Measurements from ENCODE around the gene FARSB.
"Not testable (repeated sequence)": the region's sequence is repeated elsewhere in the genome, so short reads cannot be mapped to it uniquely, and the experiment has no call there.

FARSB gene

DNA sequence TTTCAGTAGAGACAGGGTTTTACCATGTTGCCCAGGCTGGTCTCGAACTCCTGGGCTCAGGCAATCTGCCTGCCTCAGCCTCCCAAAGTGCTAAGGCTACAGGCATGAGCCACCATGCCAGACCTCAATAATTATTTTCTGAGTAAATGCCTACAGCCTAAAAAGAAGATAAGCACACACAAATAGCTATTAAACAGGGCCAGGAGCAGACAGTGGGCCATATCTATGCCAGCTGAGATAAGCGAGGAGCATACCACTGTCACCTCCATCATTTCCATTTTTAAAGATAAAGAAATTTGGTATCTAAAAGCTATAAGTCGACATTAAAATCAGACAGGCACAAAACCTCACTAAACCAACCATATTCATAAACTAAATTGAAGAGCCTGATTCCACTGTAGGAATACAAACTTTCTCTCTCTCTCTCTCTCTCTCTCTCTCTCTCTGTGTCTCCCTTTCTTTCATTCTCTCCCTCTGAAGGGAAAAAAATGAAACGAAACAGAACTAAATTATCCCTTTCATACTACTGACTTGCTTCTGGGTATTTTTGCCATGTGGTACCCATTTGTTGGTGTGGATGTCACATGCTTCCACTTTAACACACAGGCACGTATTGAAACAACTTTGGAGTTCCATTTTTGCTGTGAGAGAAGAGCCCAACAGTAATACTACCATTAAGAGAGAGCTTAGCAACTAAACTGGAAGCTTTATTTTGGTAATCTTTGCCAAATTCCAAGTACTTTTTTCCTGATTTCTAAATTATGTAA lies 51.0 kb downstream of the FARSB start:
- DNase-seq (ENCODE audit: low read depth) = no peak

DNA sequence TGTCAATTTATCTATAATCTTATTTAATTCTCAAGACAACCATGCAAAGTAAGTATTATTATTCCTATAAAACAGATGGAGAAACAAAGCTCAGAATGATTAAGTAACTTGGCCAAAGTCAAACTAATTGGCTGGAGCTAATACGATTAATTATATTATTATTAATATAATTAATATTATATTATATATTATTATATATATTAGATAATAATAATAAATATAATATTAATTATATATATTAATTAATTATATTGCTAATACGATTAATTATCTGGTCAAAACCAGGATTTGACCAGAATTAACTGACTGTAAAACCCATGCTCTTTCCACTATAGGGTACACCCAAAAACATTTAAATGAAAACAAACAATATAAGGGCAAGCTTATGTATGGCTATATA lies 52.4 kb downstream of the FARSB start:
- no peak for DNase-seq (ENCODE audit: low read depth)

DNA sequence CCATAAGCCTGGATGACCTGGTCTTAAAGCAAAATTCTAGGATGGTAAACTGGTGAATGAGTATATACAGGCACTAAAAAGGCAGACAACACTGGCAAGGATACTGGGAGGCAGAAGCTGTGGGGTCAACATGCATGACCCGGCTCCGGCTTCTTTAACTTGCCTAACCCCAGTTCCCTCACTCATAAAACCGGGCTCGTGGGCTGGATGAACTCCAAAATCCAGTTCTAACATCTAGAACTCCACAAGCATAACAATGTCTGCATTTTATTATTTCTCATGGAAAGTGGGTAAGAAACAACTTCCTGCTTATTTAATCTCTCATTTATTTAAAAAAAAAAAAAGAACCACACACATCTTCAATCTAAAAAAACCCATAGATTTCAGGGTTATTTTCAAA lies 57.3 kb downstream of the FARSB start:
- DNase-seq (ENCODE audit: low read depth) = no peak

DNA sequence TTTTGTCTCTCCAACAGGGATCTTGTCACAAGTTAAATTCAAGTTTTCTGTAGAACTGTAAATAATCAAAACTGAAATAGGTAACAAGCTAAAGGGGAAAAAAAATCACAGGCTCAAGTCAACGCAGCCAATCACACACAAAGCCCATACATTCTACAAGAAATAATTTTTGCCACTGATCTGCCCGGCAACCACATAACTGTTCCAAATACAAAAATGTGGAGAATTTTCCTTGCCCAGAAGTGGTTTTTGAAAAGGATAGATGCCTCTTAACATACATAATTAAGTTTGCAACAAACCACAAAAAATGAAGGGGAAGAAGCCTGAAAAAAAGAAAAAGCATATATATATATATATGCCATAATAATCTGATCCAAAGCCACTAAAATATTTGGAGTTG lies 60.3 kb downstream of the FARSB start:
- no peak for DNase-seq (ENCODE audit: low read depth)

DNA sequence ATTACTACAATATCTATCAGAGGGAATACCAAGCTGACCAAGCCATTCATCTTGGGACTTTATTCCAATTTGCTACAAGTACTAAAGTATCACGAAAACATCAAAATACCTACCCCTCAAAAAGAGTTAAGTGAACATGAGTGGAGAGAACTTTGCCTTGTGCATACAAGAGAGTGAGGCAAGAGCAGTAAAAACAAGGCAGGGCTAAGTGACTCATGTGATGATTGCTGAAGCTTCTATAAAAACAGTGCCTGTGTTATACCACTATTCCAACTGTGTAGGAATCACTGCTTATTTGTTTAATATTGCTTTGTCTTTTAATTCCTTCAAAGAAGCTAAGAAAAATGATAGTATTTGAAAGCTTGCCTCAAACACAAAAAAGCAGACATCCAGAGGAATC lies 61.2 kb downstream of the FARSB start:
- no peak for DNase-seq (ENCODE audit: low read depth)

DNA sequence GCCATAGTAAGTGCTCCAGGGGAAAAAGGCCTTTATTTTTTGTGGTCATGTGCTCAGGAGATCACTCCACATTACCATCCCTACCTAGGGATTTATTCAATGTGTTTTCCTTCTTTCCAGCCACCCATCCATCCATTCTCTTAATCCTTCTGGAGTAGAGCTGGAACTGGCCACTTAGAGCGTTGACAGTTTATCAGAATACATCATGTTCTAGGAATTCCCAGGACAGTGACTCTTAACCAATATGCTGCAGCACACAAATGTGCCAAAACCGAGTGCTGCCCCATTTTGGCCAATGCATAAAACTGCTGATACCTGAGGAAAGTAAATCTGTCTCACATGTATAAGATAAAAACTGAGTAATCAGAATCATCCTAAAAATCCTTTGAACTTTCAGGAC lies 63.7 kb downstream of the FARSB start:
- DNase-seq (ENCODE audit: low read depth) = no peak

DNA sequence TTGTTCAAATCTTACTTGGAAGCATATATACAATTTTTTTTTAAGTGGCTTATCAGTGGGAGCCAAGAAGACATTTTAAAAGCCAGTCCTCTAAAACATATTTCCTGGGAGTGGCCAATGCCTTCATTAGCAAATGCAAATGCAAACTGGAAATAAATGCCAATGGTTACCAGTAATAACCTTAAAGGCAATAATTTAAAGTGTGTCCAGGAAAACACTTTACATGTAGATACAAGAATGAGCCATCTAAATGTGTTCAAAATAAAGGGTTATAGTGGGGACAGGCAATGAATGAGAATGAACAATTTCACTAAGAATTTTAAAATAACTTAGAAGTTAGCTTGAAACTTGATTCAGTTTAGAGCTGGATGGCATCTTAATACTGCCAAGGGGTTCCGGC lies 64.2 kb downstream of the FARSB start:
- no peak for DNase-seq (ENCODE audit: low read depth)

DNA sequence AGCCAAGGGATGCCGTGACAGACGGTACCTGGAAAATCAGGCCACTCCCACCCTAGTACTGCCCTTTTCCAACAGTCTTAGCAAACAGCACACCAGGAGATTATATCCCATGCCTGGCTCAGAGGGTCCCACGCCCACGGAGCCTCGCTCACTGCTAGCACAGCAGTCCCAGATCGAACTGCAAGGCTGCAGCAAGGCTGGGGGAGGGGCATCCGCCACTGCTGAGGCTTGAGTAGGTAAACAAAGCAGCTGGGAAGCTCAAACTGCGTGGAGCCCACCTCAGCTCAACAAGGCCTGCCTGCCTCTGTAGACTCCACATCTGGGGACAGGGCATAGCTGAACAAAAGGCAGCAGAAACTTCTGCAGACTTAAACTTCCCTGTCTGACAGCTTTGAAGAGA lies 71.3 kb downstream of the FARSB start:
- not testable (repeated sequence) for DNase-seq (ENCODE audit: low read depth)

DNA sequence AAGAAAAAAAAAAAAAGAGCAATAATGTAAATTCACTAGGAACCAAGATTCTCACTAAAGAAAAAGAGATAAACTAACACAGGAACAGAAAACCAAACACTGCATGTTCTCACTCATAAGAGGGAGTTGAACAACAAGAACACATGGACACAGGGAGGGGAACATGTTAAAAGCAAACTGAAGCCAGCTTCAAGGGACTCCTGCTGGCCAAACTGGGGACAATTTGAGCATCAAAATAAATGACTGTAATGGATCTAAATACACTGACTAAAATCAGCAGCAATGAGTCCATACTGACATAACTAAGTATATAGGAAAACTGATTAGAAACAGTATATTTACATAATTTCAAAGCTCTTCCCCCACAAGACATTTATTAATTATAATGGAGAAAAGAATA lies 73.0 kb downstream of the FARSB start:
- DNase-seq (ENCODE audit: low read depth) = no peak

DNA sequence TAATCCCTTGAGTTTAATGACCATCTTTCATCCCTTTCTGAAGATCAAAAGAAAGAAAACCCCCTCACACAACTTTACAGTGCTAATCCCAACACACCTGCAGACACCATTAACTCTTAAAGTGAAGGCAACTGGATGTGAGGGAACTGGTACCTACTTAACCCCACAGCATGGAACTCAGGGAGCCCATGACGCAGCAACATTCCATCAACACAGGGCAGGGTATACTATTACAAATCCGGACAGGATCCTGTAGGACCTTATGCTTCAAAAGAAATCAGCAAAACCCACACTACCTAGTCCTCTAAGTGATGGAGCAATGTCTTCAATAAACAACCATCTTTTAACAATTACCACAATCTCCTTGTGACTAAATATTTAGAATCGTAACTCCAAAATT lies 78.6 kb downstream of the FARSB start:
- DNase-seq (ENCODE audit: low read depth) = no peak

DNA sequence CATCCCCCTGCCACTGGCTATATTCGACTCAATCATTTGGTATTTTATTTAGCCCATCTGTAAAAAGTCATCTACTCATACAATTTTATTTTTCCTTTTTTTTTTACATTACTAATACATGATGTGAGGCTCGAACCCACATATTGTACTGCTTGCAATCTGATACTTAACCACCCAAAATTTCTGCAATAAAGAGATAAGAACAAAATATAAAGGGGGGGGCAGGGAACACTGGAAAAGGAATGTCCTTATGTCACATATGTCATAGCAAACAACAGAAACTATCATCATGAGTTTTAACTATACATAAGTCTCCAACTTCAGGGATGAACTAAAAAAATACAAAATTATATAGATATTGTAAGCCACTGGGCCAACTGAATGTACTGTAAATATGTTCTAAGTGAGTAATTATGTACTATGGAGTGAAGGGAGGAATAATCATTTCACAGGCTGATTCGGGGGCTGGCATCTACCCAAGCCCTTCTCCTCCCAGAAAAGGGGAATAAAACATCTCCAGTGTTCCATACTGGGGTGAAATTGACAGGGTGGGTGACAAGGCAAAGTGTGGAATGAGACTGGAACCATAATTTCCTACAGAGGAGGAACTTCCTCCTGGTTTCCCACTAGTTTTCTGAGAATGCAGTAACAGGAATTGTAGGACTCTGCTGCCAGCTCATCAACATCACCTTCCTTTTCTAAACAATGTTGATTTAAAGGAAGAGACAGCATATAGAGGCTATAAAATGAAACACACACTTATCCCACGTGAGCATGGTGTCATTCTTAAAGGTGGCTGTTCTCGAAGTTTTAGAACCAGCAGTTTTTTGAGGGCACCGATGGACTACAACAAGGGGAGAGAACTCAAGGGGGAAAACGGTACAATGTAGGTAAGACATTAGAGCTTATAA lies 79.5 kb downstream of the FARSB start:
- DNase-seq (ENCODE audit: low read depth) = no peak

DNA sequence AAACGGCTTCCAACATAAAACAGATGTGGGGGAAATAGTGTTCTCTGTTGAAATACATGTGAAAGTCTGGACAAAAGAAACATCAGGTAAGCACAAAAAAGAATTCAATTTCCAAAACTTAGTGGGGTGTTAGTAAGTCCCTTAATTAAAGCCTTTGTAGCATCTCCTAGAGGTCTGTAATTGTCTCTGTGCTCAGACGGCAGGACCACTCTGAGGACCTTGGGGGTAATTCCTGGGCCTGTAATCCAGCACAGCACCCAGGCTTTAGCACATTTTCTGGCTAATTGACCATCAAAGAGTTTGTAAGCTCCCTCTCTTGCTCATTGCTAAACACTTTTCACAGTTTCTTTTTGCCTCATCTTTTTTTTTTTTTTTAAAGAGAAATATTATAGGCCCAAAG lies 80.3 kb downstream of the FARSB start:
- DNase-seq (ENCODE audit: low read depth) = no peak

DNA sequence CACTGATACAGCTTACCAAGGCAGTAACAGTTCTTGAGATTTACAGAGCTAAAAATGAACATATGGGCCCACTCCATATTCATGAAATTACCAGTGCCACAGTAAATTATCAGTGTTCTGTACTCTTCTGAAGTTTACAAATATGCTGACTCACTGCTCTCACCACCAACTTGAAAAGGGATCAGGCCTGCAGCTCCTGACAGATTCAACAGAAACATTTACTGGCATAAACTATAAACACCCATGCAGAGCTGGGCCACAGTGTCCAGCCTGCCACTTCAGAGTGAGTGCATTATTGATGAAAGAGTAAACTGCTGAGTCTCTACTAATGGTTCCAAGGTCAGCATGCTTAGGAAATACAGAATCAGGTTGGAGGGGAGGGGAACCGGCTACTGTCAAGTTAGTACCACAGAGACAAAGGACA lies 83.1 kb downstream of the FARSB start:
- DNase-seq (ENCODE audit: low read depth) = no peak

DNA sequence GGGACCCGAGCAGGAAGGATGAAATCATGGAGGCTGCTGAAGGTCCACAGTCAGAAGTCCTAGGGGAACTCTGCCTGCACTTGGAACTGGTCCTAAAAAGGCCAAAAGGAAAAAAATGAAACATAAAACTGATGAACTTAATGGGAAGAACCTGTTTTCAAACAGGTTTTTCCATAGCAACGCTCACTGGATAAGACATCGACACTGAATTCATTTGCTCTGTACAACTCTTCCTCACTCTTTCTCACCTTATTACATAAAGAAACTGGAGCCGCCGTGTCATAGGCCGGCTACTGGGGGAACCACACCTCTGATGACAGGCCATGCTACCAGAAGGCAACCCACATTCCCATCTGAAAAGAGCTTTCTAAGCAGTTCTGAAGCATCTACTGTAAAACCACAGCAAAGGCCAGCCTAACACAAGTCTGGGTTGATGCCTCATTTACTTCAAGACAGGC lies 83.6 kb downstream of the FARSB start:
- DNase-seq (ENCODE audit: low read depth) = no peak

DNA sequence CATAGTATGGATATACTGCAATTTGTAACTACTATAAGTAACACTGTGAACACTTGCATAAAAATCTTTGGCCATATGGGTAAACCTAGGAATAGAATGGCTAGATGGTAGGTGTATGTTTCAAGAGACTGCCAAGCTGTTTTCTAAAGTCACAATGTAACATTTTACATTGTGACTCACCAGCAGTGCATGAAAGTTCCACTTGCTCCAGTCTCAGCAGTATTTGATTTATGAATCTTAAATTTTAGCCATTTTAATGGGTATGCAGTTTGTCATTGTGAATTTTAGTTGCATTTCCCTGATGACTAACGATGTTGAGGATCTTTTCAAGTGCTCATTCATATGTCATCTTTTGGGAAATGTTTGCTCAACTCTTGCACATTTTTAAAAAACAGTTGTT lies 86.1 kb downstream of the FARSB start:
- DNase-seq (ENCODE audit: low read depth) = no peak

DNA sequence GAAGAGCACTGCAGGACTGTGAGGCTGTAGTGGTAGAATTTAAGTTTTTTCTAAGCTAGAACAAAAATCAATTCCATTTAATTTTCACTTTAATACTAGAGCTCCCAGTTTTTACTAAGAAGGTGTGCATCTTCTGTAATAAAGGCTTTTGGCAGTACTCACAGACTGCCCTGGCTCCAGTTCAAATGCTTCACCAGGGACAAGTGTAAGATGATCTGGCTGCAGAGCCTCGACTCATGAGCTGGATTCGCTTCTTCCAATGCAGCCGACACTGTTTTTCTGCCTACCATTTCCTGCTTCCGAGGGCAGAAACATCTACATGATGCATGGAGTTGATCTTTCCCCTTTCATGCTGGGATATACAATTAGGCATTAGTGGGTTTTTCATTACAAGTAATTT lies 87.0 kb downstream of the FARSB start:
- DNase-seq (ENCODE audit: low read depth) = no peak

DNA sequence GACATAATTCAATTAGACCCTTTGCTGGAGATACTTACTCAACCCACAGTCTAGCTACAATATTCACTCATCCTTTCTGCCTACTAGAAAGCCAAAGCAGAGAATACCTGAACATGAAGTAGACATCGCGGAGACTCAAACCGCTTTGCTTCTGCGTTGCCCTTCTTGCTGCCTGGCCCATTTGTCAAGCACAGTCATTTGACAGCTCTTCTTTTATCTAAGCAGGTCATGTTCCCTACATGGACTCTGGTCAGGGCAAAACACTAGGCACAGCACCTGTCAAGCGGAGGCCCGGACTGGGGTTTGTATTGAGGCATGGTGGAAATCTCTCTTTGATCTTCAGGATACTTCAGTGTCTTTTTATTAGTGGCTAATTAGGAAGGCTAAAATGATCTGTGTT lies 89.7 kb downstream of the FARSB start:
- DNase-seq (ENCODE audit: low read depth) = no peak

DNA sequence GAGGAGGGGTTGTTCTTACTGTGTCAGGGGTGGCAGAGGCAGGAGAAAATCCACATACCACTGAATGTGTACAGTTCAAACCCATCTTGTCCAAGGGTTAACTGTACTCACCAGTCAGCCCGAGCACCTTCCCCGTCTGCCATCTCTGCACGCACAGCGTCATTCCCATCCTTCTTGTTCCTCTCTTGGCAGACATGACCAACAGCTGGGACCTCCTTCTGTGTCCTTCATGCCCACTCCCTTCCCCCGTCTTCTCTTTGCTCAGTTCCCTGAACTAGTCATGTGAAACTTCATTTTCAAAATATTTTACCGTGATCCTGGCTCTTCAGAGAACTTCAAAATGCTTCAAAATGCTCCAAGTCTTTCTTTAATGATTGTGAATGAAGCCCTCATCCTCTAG lies 92.0 kb downstream of the FARSB start:
- no peak for DNase-seq (ENCODE audit: low read depth)

DNA sequence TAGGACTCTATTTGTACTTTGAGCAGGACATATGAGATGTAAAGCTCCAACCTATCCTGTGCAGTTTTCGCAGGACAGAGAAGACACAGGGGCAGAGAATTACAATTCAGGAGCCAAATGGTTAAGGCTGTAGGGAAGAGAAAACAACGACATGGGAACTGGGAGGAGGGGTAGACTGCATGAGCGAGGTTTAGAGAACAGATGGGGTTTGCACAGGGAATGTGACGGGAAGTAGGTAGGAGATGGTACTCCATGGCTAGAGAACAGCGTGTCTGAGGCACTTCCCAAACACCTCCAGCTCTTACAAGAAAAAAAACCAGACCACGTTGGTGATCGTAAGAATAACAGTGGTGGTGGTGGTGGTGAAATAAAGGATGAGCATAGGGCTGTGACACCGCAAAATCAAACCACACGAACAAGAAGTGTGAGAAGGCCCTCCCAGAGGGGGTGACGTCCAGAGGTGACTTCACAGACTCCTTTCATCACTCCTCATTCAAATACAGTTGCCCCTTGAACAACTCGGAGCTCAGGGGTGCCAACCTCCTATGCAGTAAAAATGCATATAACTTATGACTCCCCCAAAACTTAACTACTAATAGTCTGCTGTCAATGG lies 92.7 kb downstream of the FARSB start:
- DNase-seq (ENCODE audit: low read depth) = no peak

DNA sequence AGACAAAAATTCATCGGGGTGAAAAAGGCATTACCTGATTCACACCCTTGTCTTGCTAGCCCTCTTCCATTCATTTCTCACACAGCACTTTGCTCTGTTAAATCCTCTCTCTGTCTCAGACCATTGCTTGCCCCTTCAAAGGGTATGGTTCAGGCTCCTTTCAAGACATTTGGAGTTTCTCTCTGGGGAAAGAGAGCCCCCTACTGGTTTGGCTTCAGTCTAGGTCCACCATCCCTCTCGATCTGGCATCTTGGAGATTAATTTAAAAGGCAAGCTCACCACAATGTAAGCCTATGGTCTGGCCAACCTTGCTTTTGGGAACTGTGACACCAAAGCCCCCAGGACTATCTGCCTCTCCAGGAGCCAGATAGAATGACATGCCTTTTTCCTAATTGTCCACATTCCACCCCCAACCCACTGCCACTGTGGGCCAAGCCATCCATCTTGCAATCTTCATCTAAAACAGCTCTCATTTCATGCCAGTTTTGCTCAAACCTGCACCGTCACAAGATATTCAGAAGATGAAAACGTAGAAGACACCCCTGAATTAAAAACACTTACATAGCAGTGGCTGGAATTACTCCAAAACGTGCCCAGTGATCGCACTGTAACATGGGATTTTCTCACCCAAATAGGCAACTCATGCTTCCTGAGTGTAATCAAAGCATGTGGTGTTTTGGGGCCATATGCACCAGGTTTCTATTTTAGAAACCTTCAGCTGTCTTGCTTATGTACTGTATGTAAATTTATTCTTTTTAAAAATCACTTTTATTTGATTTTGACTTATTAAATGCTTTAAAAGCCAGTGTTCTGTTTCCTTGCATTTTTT lies 93.9 kb downstream of the FARSB start:
- DNase-seq (ENCODE audit: low read depth) = no peak

DNA sequence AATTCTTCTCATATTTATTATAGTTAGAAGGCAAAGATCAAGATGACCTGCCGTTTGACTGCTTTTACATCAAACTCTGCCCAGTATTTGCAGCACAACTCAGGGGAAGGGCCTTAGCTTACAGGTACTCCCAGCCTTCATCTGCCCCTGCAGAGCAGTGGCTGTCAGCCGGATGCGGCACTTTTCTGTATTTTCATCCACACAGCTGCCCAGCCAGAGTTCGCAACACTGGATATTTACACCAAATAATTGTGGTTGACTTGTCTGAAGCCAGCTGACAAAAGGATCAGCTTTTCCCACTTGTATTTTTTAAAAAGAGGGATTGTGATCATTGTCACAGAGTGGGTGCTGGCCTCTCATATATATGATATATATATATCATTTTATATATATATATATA lies 94.7 kb downstream of the FARSB start:
- DNase-seq (ENCODE audit: low read depth) = no peak

DNA sequence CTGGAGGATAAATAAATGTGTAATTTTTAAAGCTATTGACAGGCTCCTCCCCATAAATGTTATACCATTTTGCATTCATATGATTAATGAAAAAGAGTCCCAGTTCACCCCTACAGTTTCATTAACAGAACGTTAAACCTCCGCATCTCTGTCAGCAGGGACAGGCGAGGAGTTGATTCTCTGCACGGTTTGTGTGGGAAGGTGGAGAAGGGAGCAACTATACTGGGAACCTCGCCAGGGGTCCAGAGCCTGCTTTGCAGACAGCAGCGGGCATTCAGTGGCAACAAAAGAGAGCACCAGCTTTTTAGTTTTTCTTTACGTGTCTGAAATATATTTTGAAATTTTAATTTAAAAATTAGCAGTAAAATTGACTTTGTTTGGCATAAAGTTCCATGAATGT lies 101.4 kb downstream of the FARSB start:
- no peak for DNase-seq (ENCODE audit: low read depth)
